WTC11 (cell line): ENCODE measurements around the gene ZNF425. TPM values are rescaled to one million over a fixed set of nuclear protein-coding genes. Genes with fewer than 3 reads are reported as not detected.
"Not testable (repeated sequence)": the region's sequence is repeated elsewhere in the genome, so short reads cannot be mapped to it uniquely, and the experiment has no call there.

Experiments
- ATAC-seq: fragments of 200-7000 bp; cut with Tn5 transposase; 2 replicates; pipeline ENCODE4 v1.10.0; 2021; ENCODE audit warnings: mild to moderate bottlenecking, moderate library complexity
- CTCF ChIA-PET: fragments of 300-600 bp; sonication (Branson Sonifier 250); formaldehyde crosslinking; loops from one replicate; lab custom pipeline; 2021; ENCODE audit warnings: antibody characterized with exemption; lab: Charles Lee
- POLR2A ChIA-PET: fragments of 350-600 bp; sonication (Branson Sonifier 250); formaldehyde crosslinking; loops from one replicate; lab custom pipeline; 2021; ENCODE audit warnings: antibody characterized with exemption; lab: Charles Lee
- DNase-seq: peaks from one replicate; pipeline ENCODE4 v3.0.0; 2021; ENCODE audit warnings: low spot score
- H3K27ac Mint-ChIP-seq: 2 replicates; pipeline ENCODE4 v1.8.0; 2021; ENCODE audit warnings: mixed read lengths
- H3K27me3 Mint-ChIP-seq: 2 replicates; pipeline ENCODE4 v1.8.0; 2021; ENCODE audit warnings: low read depth, mild to moderate bottlenecking, moderate library complexity, mixed read lengths
- H3K36me3 Mint-ChIP-seq: 2 replicates; pipeline ENCODE4 v1.8.0; 2021; ENCODE audit warnings: mixed read lengths
- H3K4me1 Mint-ChIP-seq: 2 replicates; pipeline ENCODE4 v1.8.0; 2022; ENCODE audit warnings: mixed read lengths
- H3K4me3 Mint-ChIP-seq: 2 replicates; pipeline ENCODE4 v1.8.0; 2021; ENCODE audit warnings: mild to moderate bottlenecking, moderate library complexity, mixed read lengths
- H3K9me3 Mint-ChIP-seq: 2 replicates; pipeline ENCODE4 v1.8.0; 2021; ENCODE audit warnings: mixed read lengths
- CREB1 ChIP-seq: sonication (generic); formaldehyde crosslinking; IDR thresholded peaks from 2 replicates; pipeline ENCODE4 v1.8.0; 2023; ENCODE audit warnings: mild to moderate bottlenecking, missing genetic modification reagents
- ESRRA ChIP-seq: sonication (generic); formaldehyde crosslinking; IDR thresholded peaks from 2 replicates; pipeline ENCODE4 v1.8.1; 2022; ENCODE audit warnings: mild to moderate bottlenecking, missing genetic modification reagents, borderline replicate concordance
- ETV6 ChIP-seq: sonication (generic); formaldehyde crosslinking; IDR thresholded peaks from 2 replicates; pipeline ENCODE4 v1.8.1; 2022; ENCODE audit warnings: mild to moderate bottlenecking, missing genetic modification reagents
- FOXK1 ChIP-seq: sonication (generic); formaldehyde crosslinking; IDR thresholded peaks from 2 replicates; pipeline ENCODE4 v1.8.0; 2022; ENCODE audit warnings: mild to moderate bottlenecking, moderate library complexity, missing genetic modification reagents
- GABPB1 ChIP-seq: sonication (generic); formaldehyde crosslinking; IDR thresholded peaks from 2 replicates; pipeline ENCODE4 v1.8.1; 2023; ENCODE audit warnings: mild to moderate bottlenecking, missing genetic modification reagents
- HMGA2 ChIP-seq: fragments of 250-450 bp; sonication (Bioruptor Pico); IDR thresholded peaks from 2 replicates; pipeline ENCODE4 v1.4.0; 2021; ENCODE audit warnings: mild to moderate bottlenecking, moderate library complexity
- MYBL2 ChIP-seq: sonication (generic); formaldehyde crosslinking; IDR thresholded peaks from 2 replicates; pipeline ENCODE4 v1.8.1; 2023; ENCODE audit warnings: mild to moderate bottlenecking, moderate library complexity, missing genetic modification reagents
- NFE2L1 ChIP-seq: sonication (generic); formaldehyde crosslinking; IDR thresholded peaks from 2 replicates; pipeline ENCODE4 v1.8.1; 2023; ENCODE audit warnings: missing genetic modification reagents
- SMAD4 ChIP-seq: sonication (generic); formaldehyde crosslinking; IDR thresholded peaks from 2 replicates; pipeline ENCODE4 v1.8.0; 2022; ENCODE audit warnings: mild to moderate bottlenecking, missing genetic modification reagents
- TCF7 ChIP-seq: sonication (generic); formaldehyde crosslinking; IDR thresholded peaks from 2 replicates; pipeline ENCODE4 v1.8.0; 2022; ENCODE audit warnings: mild to moderate bottlenecking, low read depth, missing genetic modification reagents, moderate library complexity
- TEAD4 ChIP-seq: sonication (generic); formaldehyde crosslinking; IDR thresholded peaks from 2 replicates; pipeline ENCODE4 v1.8.0; 2022; ENCODE audit warnings: mild to moderate bottlenecking, missing genetic modification reagents
- ZNF232 ChIP-seq: sonication (generic); formaldehyde crosslinking; IDR thresholded peaks from 2 replicates; pipeline ENCODE4 v1.8.0; 2022; ENCODE audit warnings: mild to moderate bottlenecking, missing genetic modification reagents
- ZNF423 ChIP-seq: fragments of 250-450 bp; sonication (Bioruptor Pico); IDR thresholded peaks from 2 replicates; pipeline ENCODE4 v2.1.2; 2022; ENCODE audit warnings: mild to moderate bottlenecking, moderate library complexity
- ZNF512 ChIP-seq: sonication (generic); formaldehyde crosslinking; IDR thresholded peaks from 2 replicates; pipeline ENCODE4 v1.8.1; 2022; ENCODE audit warnings: missing genetic modification reagents, borderline replicate concordance
- total RNA-seq: library from RNA; stranded (reverse); gene quantifications from 3 replicates; pipeline ENCODE4 v1.2.3, GENCODE V29; 2021
- TF ChIP-seq, protein P1 (sequence below): fragments of 200-600 bp; IDR thresholded peaks from 2 replicates; pipeline ENCODE4 v1.8.0; 2022; ENCODE audit warnings: antibody characterized with exemption
- TF ChIP-seq, protein P2 (sequence below): sonication (generic); formaldehyde crosslinking; IDR thresholded peaks from 2 replicates; pipeline ENCODE4 v1.8.1; 2022; ENCODE audit warnings: low read depth, mild to moderate bottlenecking, moderate library complexity, missing genetic modification reagents, borderline replicate concordance
- TF ChIP-seq, protein P3 (sequence below): fragments of 250-450 bp; sonication (Bioruptor Pico); IDR thresholded peaks from 2 replicates; pipeline ENCODE4 v2.1.2; 2022; ENCODE audit warnings: mild to moderate bottlenecking, moderate library complexity
- TF ChIP-seq, protein P4 (sequence below): sonication (generic); formaldehyde crosslinking; IDR thresholded peaks from 2 replicates; pipeline ENCODE4 v1.8.0; 2023; ENCODE audit warnings: missing genetic modification reagents, mild to moderate bottlenecking, borderline replicate concordance
- TF ChIP-seq, protein P5 (sequence below): sonication (generic); formaldehyde crosslinking; IDR thresholded peaks from 2 replicates; pipeline ENCODE4 v1.8.1; 2023; ENCODE audit warnings: mild to moderate bottlenecking, missing genetic modification reagents

The ZNF425 gene
- total RNA-seq, 1 experiment from 2014 or later, result 3.8 TPM

DNA sequence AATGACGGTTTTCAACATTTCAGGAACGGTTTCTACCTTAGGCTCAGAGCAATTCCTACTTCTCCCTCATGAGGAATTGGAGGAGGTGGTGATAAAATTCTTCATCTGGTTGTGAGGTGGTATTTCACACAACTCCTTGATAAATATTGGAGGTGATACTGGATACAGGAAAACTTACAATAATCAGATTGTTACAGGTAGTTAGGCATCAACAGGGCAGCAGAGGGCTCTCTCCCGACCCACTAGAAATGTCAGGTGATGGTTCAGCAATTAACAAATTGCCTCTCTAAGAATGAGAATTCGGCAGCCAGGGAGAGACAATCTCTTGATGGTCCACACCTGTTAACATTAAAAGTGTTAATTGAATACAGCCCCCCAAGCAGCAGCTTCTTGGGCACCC lies 58.3 kb downstream of the ZNF425 start (continued):
- no peak for TF ChIP-seq ZNF512 (CRISPR knock-in tag)
- TF ChIP-seq NFE2L1 (CRISPR knock-in tag), result no peak
- no peak for TF ChIP-seq ESRRA
- TF ChIP-seq, protein P1, sequence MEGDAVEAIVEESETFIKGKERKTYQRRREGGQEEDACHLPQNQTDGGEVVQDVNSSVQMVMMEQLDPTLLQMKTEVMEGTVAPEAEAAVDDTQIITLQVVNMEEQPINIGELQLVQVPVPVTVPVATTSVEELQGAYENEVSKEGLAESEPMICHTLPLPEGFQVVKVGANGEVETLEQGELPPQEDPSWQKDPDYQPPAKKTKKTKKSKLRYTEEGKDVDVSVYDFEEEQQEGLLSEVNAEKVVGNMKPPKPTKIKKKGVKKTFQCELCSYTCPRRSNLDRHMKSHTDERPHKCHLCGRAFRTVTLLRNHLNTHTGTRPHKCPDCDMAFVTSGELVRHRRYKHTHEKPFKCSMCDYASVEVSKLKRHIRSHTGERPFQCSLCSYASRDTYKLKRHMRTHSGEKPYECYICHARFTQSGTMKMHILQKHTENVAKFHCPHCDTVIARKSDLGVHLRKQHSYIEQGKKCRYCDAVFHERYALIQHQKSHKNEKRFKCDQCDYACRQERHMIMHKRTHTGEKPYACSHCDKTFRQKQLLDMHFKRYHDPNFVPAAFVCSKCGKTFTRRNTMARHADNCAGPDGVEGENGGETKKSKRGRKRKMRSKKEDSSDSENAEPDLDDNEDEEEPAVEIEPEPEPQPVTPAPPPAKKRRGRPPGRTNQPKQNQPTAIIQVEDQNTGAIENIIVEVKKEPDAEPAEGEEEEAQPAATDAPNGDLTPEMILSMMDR, result no peak
- TF ChIP-seq HMGA2 (CRISPR knock-in tag), result no peak
- TF ChIP-seq, protein P2, sequence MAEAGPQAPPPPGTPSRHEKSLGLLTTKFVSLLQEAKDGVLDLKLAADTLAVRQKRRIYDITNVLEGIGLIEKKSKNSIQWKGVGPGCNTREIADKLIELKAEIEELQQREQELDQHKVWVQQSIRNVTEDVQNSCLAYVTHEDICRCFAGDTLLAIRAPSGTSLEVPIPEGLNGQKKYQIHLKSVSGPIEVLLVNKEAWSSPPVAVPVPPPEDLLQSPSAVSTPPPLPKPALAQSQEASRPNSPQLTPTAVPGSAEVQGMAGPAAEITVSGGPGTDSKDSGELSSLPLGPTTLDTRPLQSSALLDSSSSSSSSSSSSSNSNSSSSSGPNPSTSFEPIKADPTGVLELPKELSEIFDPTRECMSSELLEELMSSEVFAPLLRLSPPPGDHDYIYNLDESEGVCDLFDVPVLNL (CRISPR knock-in tag), result no peak
- no peak for TF ChIP-seq FOXK1 (CRISPR knock-in tag)
- TF ChIP-seq CREB1, result no peak
- TF ChIP-seq ETV6 (CRISPR knock-in tag), result no peak
- TF ChIP-seq, protein P3, sequence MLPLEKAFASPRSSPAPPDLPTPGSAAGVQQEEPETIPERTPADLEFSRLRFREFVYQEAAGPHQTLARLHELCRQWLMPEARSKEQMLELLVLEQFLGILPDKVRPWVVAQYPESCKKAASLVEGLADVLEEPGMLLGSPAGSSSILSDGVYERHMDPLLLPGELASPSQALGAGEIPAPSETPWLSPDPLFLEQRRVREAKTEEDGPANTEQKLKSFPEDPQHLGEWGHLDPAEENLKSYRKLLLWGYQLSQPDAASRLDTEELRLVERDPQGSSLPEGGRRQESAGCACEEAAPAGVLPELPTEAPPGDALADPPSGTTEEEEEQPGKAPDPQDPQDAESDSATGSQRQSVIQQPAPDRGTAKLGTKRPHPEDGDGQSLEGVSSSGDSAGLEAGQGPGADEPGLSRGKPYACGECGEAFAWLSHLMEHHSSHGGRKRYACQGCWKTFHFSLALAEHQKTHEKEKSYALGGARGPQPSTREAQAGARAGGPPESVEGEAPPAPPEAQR (CRISPR knock-in tag), result no peak
- TF ChIP-seq GABPB1 (CRISPR knock-in tag), result no peak
- no peak for TF ChIP-seq SMAD4 (CRISPR knock-in tag)
- TF ChIP-seq, all 79 proteins: peak for 0

DNA sequence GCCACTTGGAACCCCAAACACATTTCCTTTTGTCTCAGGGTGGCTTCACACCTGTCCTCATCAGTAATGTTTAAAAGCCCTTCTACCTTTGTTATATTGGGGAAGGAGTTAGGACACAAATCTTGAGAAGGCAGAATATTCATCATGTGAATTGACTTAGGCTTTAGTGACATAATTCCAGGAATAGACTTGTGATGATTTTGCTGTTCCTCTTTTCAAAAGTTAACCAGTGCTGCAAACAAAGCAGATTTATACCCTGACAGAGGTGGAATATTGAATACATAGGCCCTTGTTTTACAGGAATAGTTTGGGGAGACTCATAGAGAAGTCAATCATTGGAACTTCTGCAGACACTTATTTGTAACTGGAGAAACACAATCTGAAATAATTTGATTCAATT lies 62.6 kb downstream of the ZNF425 start:
- DNase-seq (no peak), ATAC-seq (no peak)
- CTCF ChIA-PET, result no interaction called here
- no peak for TF ChIP-seq NFE2L1 (CRISPR knock-in tag)
- Mint-ChIP-seq H3K27ac (peak overlapping the region; percentile 63; the same call in 1 of the 2 replicates), H3K36me3 (peaks cover 6% of the 10 kb centered on the region), H3K9me3 (no peaks in the 10 kb centered on the region), H3K4me3 (no peak overlapping the region), H3K4me1 (peaks cover 8% of the 10 kb centered on the region), H3K27me3 (no peaks in the 10 kb centered on the region)
- POLR2A ChIA-PET, result no interaction called here

- H3K4me3 Mint-ChIP-seq, ATAC-seq, H3K36me3 Mint-ChIP-seq, H3K9me3 Mint-ChIP-seq, POLR2A ChIA-PET, DNase-seq, H3K27me3 Mint-ChIP-seq, H3K4me1 Mint-ChIP-seq: not testable (repeated sequence)
- CTCF ChIA-PET, result interaction anchor here (0.6 to 3.3 kb wide), 2 partner anchors 9 to 174 kb away, joined by 3 to 15 read pairs; no protein-coding TSS in a partner anchor
- peak overlapping the region; percentile 15; the same call in 1 of the 2 replicates for H3K27ac Mint-ChIP-seq
Measured at GRCh38 chr7:149062217-149062899, 63.8 kb downstream of the ZNF425 start.

GRCh38 chr7:149060156-149060555 lies 66.0 kb downstream of the ZNF425 start:
- H3K27me3 Mint-ChIP-seq, result no peaks in the 10 kb centered on the region
- ATAC-seq, result no peak
- no peak for DNase-seq
- no peaks in the 10 kb centered on the region for H3K36me3 Mint-ChIP-seq
- POLR2A ChIA-PET, result no interaction called here
- peaks cover 5% of the 10 kb centered on the region for H3K4me1 Mint-ChIP-seq
- H3K4me3 Mint-ChIP-seq, result no peak overlapping the region
- peaks cover 13% of the 10 kb centered on the region for H3K9me3 Mint-ChIP-seq
- peak overlapping the region; percentile 84; the same call in 1 of the 2 replicates for H3K27ac Mint-ChIP-seq
- CTCF ChIA-PET, result interaction anchor here (1.2 to 3.3 kb wide), 3 partner anchors 11 to 94 kb away, joined by 3 to 15 read pairs (median 3); no protein-coding TSS in a partner anchor
- no peak for TF ChIP-seq MYBL2 (CRISPR knock-in tag)
- TF ChIP-seq, protein P4, sequence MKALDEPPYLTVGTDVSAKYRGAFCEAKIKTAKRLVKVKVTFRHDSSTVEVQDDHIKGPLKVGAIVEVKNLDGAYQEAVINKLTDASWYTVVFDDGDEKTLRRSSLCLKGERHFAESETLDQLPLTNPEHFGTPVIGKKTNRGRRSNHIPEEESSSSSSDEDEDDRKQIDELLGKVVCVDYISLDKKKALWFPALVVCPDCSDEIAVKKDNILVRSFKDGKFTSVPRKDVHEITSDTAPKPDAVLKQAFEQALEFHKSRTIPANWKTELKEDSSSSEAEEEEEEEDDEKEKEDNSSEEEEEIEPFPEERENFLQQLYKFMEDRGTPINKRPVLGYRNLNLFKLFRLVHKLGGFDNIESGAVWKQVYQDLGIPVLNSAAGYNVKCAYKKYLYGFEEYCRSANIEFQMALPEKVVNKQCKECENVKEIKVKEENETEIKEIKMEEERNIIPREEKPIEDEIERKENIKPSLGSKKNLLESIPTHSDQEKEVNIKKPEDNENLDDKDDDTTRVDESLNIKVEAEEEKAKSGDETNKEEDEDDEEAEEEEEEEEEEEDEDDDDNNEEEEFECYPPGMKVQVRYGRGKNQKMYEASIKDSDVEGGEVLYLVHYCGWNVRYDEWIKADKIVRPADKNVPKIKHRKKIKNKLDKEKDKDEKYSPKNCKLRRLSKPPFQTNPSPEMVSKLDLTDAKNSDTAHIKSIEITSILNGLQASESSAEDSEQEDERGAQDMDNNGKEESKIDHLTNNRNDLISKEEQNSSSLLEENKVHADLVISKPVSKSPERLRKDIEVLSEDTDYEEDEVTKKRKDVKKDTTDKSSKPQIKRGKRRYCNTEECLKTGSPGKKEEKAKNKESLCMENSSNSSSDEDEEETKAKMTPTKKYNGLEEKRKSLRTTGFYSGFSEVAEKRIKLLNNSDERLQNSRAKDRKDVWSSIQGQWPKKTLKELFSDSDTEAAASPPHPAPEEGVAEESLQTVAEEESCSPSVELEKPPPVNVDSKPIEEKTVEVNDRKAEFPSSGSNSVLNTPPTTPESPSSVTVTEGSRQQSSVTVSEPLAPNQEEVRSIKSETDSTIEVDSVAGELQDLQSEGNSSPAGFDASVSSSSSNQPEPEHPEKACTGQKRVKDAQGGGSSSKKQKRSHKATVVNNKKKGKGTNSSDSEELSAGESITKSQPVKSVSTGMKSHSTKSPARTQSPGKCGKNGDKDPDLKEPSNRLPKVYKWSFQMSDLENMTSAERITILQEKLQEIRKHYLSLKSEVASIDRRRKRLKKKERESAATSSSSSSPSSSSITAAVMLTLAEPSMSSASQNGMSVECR (CRISPR knock-in tag), result no peak
- TF ChIP-seq, protein P5, sequence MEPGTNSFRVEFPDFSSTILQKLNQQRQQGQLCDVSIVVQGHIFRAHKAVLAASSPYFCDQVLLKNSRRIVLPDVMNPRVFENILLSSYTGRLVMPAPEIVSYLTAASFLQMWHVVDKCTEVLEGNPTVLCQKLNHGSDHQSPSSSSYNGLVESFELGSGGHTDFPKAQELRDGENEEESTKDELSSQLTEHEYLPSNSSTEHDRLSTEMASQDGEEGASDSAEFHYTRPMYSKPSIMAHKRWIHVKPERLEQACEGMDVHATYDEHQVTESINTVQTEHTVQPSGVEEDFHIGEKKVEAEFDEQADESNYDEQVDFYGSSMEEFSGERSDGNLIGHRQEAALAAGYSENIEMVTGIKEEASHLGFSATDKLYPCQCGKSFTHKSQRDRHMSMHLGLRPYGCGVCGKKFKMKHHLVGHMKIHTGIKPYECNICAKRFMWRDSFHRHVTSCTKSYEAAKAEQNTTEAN (CRISPR knock-in tag), result no peak
- TF ChIP-seq TCF7 (CRISPR knock-in tag), result no peak
- no peak for TF ChIP-seq TEAD4 (CRISPR knock-in tag)
- TF ChIP-seq ZNF232 (CRISPR knock-in tag), result no peak
- TF ChIP-seq ZNF423 (CRISPR knock-in tag), result no peak
